Measurements from ENCODE around the gene IZUMO4. TPM values are rescaled to one million over a fixed set of nuclear protein-coding genes. Genes with fewer than 3 reads are reported as not detected.
A peak's percentile ranks its signal among the peaks of the same experiment; 100 is the strongest.

Gene IZUMO4
- total RNA-seq, 1 donor from 2014 or later: 2.8 TPM

DNA sequence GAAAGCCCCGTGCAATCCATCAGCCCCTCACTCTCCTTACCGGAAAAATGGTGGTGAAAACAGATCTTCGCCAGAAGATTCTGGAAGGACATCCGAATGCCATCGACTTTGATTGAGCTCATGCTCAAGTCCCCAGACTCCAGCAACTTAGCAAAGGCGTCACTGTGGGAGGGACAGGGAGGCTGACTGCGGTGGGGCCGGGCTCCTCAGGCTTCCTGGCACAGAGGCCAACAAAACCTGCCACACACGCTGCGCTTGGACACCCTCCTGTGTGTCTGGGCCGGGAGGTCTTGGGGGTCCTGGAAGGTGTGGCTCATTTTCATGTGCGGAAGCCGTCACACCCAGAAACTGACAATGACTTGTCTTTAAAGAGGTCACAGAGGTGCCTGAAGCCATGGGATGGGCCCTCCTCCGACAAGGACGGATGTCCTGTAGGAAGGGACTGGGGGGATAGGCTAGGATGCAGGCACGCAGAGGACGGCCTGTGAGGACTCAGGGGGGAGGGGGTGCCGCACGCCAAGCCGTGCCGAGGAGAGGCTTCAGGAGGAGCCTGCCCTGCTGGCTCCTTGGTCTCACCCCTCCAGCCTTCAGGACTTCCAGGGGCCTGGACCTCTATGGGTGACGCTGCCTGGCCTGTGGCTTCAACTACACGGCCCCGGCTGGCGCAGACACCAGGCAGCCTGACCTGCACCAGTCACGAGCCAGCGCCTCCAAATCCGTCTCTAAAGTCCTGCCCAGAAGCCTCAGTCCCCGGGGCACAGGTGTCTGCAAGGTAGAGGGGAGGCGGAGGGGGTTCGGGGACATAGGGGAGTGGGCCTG, 12.5 kb downstream of the IZUMO4 start:
- Histone ChIP-seq H3K36me3 (peaks cover 97% of the 10 kb centered on the region), H3K27ac (replicated peaks) (peak overlapping the region; percentile 64), H3K4me1 (peaks cover 26% of the 10 kb centered on the region), H3K27me3 (ENCODE audit: low read depth) (no peaks in the 10 kb centered on the region), H3K4me3 (peak overlapping the region; percentile 17), H3K9me3 (replicated peaks) (no peaks in the 10 kb centered on the region)
- TF ChIP-seq, protein P1, sequence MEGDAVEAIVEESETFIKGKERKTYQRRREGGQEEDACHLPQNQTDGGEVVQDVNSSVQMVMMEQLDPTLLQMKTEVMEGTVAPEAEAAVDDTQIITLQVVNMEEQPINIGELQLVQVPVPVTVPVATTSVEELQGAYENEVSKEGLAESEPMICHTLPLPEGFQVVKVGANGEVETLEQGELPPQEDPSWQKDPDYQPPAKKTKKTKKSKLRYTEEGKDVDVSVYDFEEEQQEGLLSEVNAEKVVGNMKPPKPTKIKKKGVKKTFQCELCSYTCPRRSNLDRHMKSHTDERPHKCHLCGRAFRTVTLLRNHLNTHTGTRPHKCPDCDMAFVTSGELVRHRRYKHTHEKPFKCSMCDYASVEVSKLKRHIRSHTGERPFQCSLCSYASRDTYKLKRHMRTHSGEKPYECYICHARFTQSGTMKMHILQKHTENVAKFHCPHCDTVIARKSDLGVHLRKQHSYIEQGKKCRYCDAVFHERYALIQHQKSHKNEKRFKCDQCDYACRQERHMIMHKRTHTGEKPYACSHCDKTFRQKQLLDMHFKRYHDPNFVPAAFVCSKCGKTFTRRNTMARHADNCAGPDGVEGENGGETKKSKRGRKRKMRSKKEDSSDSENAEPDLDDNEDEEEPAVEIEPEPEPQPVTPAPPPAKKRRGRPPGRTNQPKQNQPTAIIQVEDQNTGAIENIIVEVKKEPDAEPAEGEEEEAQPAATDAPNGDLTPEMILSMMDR (IDR thresholded peaks at IDR 0.05; ENCODE audit: borderline replicate concordance): no peak
- intact Hi-C loops (cut with micrococcal nuclease): no loop called here
- no peak for DNase-seq

DNA sequence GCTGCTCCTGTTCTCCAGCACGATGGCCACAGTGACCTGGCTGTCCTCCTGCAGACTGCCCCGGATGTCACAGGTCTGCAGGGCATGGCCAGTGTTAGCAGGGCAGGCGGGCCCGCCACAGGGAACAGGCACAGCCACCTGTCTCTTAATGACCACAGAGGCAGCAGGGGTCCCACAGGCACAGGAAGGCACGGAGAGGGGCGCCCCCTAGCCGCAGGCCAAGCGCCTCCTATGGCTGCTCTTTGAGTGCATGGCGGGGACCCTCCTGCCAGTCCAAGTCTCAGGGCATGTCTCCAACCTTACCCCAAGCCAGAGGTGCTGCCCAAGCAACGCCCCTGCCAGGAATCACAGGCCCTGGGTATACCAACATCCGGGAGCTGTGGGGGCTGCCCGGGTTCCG, 14.1 kb downstream of the IZUMO4 start:
- Histone ChIP-seq H3K27ac (replicated peaks) (no peak overlapping the region), H3K9me3 (replicated peaks) (no peaks in the 10 kb centered on the region), H3K36me3 (peaks cover 100% of the 10 kb centered on the region), H3K4me1 (peaks cover 27% of the 10 kb centered on the region), H3K4me3 (no peak overlapping the region), H3K27me3 (ENCODE audit: low read depth) (no peaks in the 10 kb centered on the region)
- TF ChIP-seq, protein P1 (IDR thresholded peaks at IDR 0.05; ENCODE audit: borderline replicate concordance): no peak
- no peak for DNase-seq
- intact Hi-C loops (cut with micrococcal nuclease): no loop called here

DNA sequence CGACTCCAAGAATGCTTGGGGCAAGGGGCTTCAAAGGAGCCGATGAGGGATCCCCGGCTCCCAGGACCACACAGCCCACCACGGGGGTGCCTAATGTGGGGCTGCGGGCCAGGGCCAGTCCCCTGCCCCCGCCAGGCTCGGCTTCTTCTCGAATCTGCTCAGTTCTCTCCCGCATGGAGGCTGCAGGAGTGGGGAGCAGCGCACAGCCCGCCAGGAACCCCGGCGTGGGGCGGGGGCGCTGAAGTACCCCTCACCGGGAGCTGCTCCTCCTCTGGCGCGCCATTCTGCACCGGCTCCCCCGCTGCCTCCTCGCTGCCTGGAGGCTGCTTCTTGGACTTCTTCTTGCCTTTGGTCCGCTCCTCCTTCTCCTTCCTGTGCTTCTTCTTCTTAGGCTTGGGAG, 14.7 kb downstream of the IZUMO4 start:
- no peaks in the 10 kb centered on the region for H3K9me3 ChIP-seq (replicated peaks)
- no peaks in the 10 kb centered on the region for H3K27me3 ChIP-seq (ENCODE audit: low read depth)
- peaks cover 27% of the 10 kb centered on the region for H3K4me1 ChIP-seq
- TF ChIP-seq, protein P1 (IDR thresholded peaks at IDR 0.05; ENCODE audit: borderline replicate concordance): no peak
- intact Hi-C loops (cut with micrococcal nuclease): no loop called here
- H3K27ac ChIP-seq (replicated peaks): no peak overlapping the region
- no peak overlapping the region for H3K4me3 ChIP-seq
- H3K36me3 ChIP-seq: peaks cover 100% of the 10 kb centered on the region
- DNase-seq: no peak

DNA sequence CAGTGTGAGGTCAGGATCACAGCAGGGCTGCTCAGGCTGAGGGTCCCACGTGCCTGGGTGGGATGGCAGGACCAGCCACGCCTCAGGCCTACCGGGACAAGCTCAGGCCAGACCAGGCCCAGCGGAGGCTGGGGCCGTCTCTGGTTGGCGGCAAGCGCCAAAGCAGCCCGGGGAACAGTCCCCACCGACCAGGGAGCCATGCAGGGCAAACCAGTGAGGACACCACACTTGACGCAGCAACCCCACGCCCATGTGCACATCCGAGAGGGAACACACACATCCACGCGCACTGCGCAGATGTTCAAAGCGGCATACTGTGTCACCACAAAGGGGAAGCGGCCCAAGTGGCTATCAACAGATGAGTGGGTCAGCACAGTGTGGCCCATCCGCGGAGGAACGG, 15.2 kb downstream of the IZUMO4 start:
- Histone ChIP-seq H3K27ac (replicated peaks) (no peak overlapping the region), H3K4me1 (peaks cover 27% of the 10 kb centered on the region), H3K27me3 (ENCODE audit: low read depth) (no peaks in the 10 kb centered on the region), H3K4me3 (no peak overlapping the region), H3K36me3 (peaks cover 100% of the 10 kb centered on the region), H3K9me3 (replicated peaks) (no peaks in the 10 kb centered on the region)
- no peak for DNase-seq
- TF ChIP-seq, protein P1 (IDR thresholded peaks at IDR 0.05; ENCODE audit: borderline replicate concordance): no peak
- intact Hi-C loops (cut with micrococcal nuclease): no loop called here

DNA sequence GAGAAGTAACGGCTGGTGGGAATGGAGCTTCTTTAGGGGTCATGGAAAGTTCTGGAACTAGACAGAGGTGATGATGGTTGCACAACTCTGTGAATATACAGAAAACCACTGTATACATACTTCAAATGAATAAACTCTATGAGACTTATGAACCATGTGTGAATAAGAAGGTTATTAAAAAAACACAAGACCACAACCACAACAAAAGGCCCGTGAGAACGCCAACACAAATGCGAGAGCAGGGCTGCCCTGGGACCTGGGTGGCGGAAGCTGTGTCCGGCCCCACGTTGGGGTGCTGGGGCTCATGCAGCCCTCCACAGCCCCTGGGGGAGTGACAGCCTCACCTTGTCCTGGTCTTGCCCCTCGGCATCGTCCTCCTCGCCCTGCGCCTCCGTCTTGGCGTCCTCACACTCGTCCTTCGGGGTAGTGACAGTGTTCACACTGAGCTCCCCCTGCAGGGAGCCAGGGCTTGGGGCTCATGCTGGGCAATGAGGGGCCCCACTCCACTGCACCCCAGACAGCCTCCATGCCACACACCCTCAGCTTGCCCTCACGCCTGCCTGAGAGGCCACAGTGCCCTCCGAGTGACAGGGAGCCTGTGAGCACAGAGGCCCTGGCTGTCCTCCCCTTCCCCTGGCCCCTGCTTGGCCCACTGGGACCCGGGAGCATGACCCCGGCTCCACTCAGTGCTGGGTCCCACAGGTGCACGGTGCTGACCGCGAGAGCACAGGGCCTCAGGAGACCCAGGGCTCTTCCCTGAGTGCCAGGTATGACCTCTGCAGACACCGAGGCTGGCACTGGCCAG, 16.0 kb downstream of the IZUMO4 start:
- Histone ChIP-seq H3K27ac (replicated peaks) (peak overlapping the region; percentile 19), H3K4me1 (peaks cover 27% of the 10 kb centered on the region), H3K9me3 (replicated peaks) (no peaks in the 10 kb centered on the region), H3K27me3 (ENCODE audit: low read depth) (no peaks in the 10 kb centered on the region), H3K4me3 (no peak overlapping the region), H3K36me3 (peaks cover 100% of the 10 kb centered on the region)
- TF ChIP-seq, protein P1 (IDR thresholded peaks at IDR 0.05; ENCODE audit: borderline replicate concordance): no peak
- intact Hi-C loops (cut with micrococcal nuclease): no loop called here
- DNase-seq: no peak

All from left ventricle myocardium inferior (tissue), 1 donor.